H9 (cell line): ENCODE measurements around the gene USP35. TPM values are rescaled to one million over a fixed set of nuclear protein-coding genes. Genes with fewer than 3 reads are reported as not detected.

Experiments
- DNase-seq: peaks from one replicate; pipeline ENCODE4 v3.0.0-alpha.2; 2017
- H2AFZ ChIP-seq: one replicate; pipeline ENCODE4 v1.6.1; 2013; ENCODE audit warnings: mild to moderate bottlenecking, low read length, control low read depth, moderate library complexity
- H2AK5ac ChIP-seq: 2 replicates; pipeline ENCODE4 v1.6.1; 2013; ENCODE audit warnings: low read length, control low read depth, mixed read lengths; ENCODE audit not compliant: insufficient read length
- H2BK120ac ChIP-seq: one replicate; pipeline ENCODE4 v1.6.1; 2013; ENCODE audit warnings: low read depth, mild to moderate bottlenecking, low read length, control low read depth, inconsistent platforms; ENCODE audit not compliant: poor library complexity, severe bottlenecking
- H2BK12ac ChIP-seq: 2 replicates; pipeline ENCODE4 v1.6.1; 2013; ENCODE audit warnings: low read length, control low read depth, mixed read lengths, low read depth; ENCODE audit not compliant: insufficient read length
- H2BK15ac ChIP-seq: 2 replicates; pipeline ENCODE4 v1.6.1; 2013; ENCODE audit warnings: low read depth, low read length, control low read depth
- H2BK20ac ChIP-seq: one replicate; pipeline ENCODE4 v1.6.1; 2013; ENCODE audit warnings: low read depth, mild to moderate bottlenecking, low read length, control low read depth, inconsistent platforms; ENCODE audit not compliant: poor library complexity, severe bottlenecking
- H2BK5ac ChIP-seq: 2 replicates; pipeline ENCODE4 v1.6.1; 2013; ENCODE audit warnings: low read length, control low read depth, mixed read lengths; ENCODE audit not compliant: insufficient read length
- H3K14ac ChIP-seq: 2 replicates; pipeline ENCODE4 v1.6.1; 2013; ENCODE audit warnings: low read length, control low read depth; ENCODE audit not compliant: insufficient read depth
- H3K18ac ChIP-seq: 2 replicates; pipeline ENCODE4 v1.6.1; 2013; ENCODE audit warnings: low read depth, mild to moderate bottlenecking, mixed read lengths, low read length, control low read depth; ENCODE audit not compliant: insufficient read length
- H3K23ac ChIP-seq: 2 replicates; pipeline ENCODE4 v1.6.1; 2013; ENCODE audit warnings: low read length, control low read depth, mixed read lengths, low read depth; ENCODE audit not compliant: insufficient read length
- H3K23me2 ChIP-seq: 2 replicates; pipeline ENCODE4 v1.6.1; 2013; ENCODE audit warnings: low read depth, mild to moderate bottlenecking, mixed read lengths, low read length, control low read depth; ENCODE audit not compliant: insufficient read length, poor library complexity, severe bottlenecking
- H3K27ac ChIP-seq: 2 replicates; pipeline ENCODE4 v1.5.1; 2013; ENCODE audit warnings: low read length, control low read depth, mixed read lengths, low read depth; ENCODE audit not compliant: insufficient read length
- H3K27me3 ChIP-seq: 2 replicates; pipeline ENCODE4 v1.6.1; 2013; ENCODE audit warnings: low read length, control low read depth, inconsistent platforms; ENCODE audit not compliant: insufficient read depth
- H3K4ac ChIP-seq: 2 replicates; pipeline ENCODE4 v1.6.1; 2013; ENCODE audit warnings: low read depth, mild to moderate bottlenecking, control low read depth, inconsistent platforms, low read length, moderate library complexity
- H3K4me1 ChIP-seq: 2 replicates; pipeline ENCODE4 v1.6.1; 2013; ENCODE audit warnings: low read length, control low read depth, inconsistent platforms; ENCODE audit not compliant: insufficient read depth
- H3K4me2 ChIP-seq: 2 replicates; pipeline ENCODE4 v1.6.1; 2013; ENCODE audit warnings: low read length, control low read depth, mixed read lengths; ENCODE audit not compliant: insufficient read length, insufficient read depth
- H3K56ac ChIP-seq: 2 replicates; pipeline ENCODE4 v1.6.1; 2013; ENCODE audit warnings: low read depth, mild to moderate bottlenecking, mixed read lengths, low read length, control low read depth; ENCODE audit not compliant: insufficient read length
- H3K79me1 ChIP-seq: 2 replicates; pipeline ENCODE4 v1.6.1; 2013; ENCODE audit warnings: low read depth, mild to moderate bottlenecking, moderate library complexity, low read length, control low read depth, inconsistent platforms; ENCODE audit not compliant: insufficient read depth, poor library complexity, severe bottlenecking
- H3K79me2 ChIP-seq: 2 replicates; pipeline ENCODE4 v1.6.1; 2013; ENCODE audit warnings: low read length, control low read depth, inconsistent platforms; ENCODE audit not compliant: insufficient read depth
- H3K9ac ChIP-seq: 2 replicates; pipeline ENCODE4 v1.6.1; 2013; ENCODE audit warnings: low read length, control low read depth, mixed read lengths; ENCODE audit not compliant: insufficient read length; ENCODE audit errors: extremely low read depth
- H3K9me3 ChIP-seq: one replicate; pipeline ENCODE4 v1.6.1; 2013; ENCODE audit warnings: low read depth, low read length, inconsistent platforms; ENCODE audit not compliant: control insufficient read depth
- H3T11ph ChIP-seq: one replicate; pipeline ENCODE4 v1.6.1; 2013; ENCODE audit warnings: mild to moderate bottlenecking, low read length, control low read depth, inconsistent platforms
- H4K20me1 ChIP-seq: one replicate; pipeline ENCODE4 v1.6.1; 2013; ENCODE audit not compliant: control insufficient read depth, insufficient read length, insufficient read depth
- H4K5ac ChIP-seq: 2 replicates; pipeline ENCODE4 v1.6.1; 2013; ENCODE audit warnings: low read depth, mild to moderate bottlenecking, mixed read lengths, low read length, control low read depth; ENCODE audit not compliant: insufficient read length
- H4K8ac ChIP-seq: replicated peaks from 2 replicates; pipeline ENCODE4 v1.6.1; 2013; ENCODE audit warnings: low read length, control low read depth, mixed read lengths, low read depth; ENCODE audit not compliant: insufficient read length
- H4K91ac ChIP-seq: 2 replicates; pipeline ENCODE4 v1.6.1; 2013; ENCODE audit warnings: low read depth, mild to moderate bottlenecking, moderate library complexity, mixed read lengths, low read length, control low read depth; ENCODE audit not compliant: insufficient read length
- H3K27ac Mint-ChIP-seq, 3 experiments: 2 replicates in 2 of 3; 3 replicates in 1 of 3; pipeline ENCODE4 v1.8.0; 2020 to 2021; ENCODE audit warnings: mixed read lengths in 3 of 3, mild to moderate bottlenecking in 1 of 3, moderate library complexity in 1 of 3
- H3K27me3 Mint-ChIP-seq: 2 replicates; pipeline ENCODE4 v1.8.0; 2021; ENCODE audit warnings: low read depth, mild to moderate bottlenecking, moderate library complexity, mixed read lengths
- H3K36me3 Mint-ChIP-seq, 3 experiments: 2 replicates in 2 of 3; 3 replicates in 1 of 3; pipeline ENCODE4 v1.8.0; 2020 to 2021; ENCODE audit warnings: low read depth in 3 of 3, mixed read lengths in 3 of 3; ENCODE audit not compliant: insufficient read depth in 1 of 3
- H3K4me1 Mint-ChIP-seq, 2 experiments: 2 replicates each; pipeline ENCODE4 v1.8.0; 2020; ENCODE audit warnings: mixed read lengths in 2 of 2
- H3K4me3 Mint-ChIP-seq, 2 experiments: 2 replicates in 1 of 2; 3 replicates in 1 of 2; pipeline ENCODE4 v1.8.0; 2020 to 2021; ENCODE audit warnings: mild to moderate bottlenecking in 2 of 2, mixed read lengths in 2 of 2, moderate library complexity in 1 of 2
- H3K9me3 Mint-ChIP-seq, 2 experiments: 2 replicates in 1 of 2; 3 replicates in 1 of 2; pipeline ENCODE4 v1.8.0; 2020; ENCODE audit warnings: mild to moderate bottlenecking in 2 of 2, mixed read lengths in 2 of 2, moderate library complexity in 1 of 2
- WGBS: extraction: QIAGEN DNeasy Blood & Tissue Kit; methylation state at CpG from one replicate; pipeline ENCODE4 v1.1.7; 2013; ENCODE audit warnings: missing lambda C conversion rate, low lambda C conversion rate, mixed read lengths; ENCODE audit not compliant: insufficient read length; ENCODE audit errors: extremely low coverage; 5-methylcytosine and 5-hydroxymethylcytosine counted together
- total RNA-seq: library from RNA; stranded (reverse); gene quantifications from 2 replicates; pipeline ENCODE4 v1.2.1, GENCODE V29; 2021
- TF ChIP-seq, protein P1 (sequence below): fragments of 200-600 bp; sonication (generic); conservative IDR thresholded peaks from 3 replicates; pipeline ENCODE4 v1.8.0; 2021; ENCODE audit warnings: antibody characterized with exemption, mild to moderate bottlenecking

USP35 gene
- total RNA-seq, 1 experiment from 2014 or later = 6.8 TPM

DNA sequence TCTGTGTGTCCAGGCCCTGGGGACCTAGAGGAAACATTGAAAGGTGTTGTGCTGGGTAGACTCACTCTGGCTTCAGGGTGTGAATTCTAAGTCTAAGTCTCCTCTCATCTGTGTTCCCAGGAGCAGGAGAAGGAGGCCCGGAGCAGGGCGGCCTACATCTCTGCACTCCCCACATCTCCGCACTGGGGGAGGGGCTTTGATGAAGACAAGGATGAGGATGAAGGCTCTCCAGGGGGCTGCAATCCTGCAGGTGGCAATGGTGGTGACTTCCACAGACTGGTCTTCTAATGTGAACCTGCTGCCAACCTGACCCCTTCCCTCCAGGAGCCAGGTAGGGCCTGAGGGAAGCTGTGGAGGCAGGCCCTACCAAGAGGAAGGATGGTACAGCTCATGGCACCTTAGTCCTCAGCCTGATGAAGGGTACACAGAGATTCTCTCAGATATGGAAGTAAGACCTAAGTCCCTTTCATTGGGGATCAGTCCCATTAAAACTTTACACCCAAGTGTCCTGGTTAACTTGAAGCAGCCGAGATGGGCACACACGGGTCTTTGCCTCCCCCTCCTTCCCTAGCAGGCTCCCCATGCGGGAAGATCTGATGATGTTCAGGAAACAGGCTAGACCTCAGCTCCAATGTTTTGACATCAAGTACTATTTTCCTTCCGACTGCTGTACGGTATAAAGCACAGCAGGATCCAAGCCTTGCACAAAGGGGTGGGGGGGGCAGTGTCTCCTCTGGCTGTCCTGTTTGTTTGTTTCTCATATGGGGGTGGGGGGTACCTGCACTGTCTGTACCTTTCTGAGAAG lies 25.0 kb downstream of the USP35 start:
- Histone ChIP-seq H3K79me1 (no peaks in the 10 kb centered on the region), H3K9ac (no peak overlapping the region), H3K27me3 (no peaks in the 10 kb centered on the region), H3K23me2 (no peaks in the 10 kb centered on the region), H3K23ac (no peak overlapping the region), H3K18ac (no peak overlapping the region), H4K91ac (no peak overlapping the region), H2BK15ac (no peak overlapping the region), H3K4ac (no peak overlapping the region), H3K4me1 (no peaks in the 10 kb centered on the region), H2AFZ (no peak overlapping the region), H2BK12ac (no peak overlapping the region), H2BK120ac (no peak overlapping the region), H3T11ph (no peak overlapping the region), H4K20me1 (no peaks in the 10 kb centered on the region), H2BK5ac (no peak overlapping the region), H2AK5ac (no peak overlapping the region), H3K27ac (no peak overlapping the region), H3K56ac (no peak overlapping the region), H4K5ac (no peak overlapping the region), H3K79me2 (no peaks in the 10 kb centered on the region), H3K4me2 (no peak overlapping the region), H4K8ac (no peak overlapping the region), H2BK20ac (no peak overlapping the region), H3K9me3 (no peaks in the 10 kb centered on the region), H3K14ac (no peak overlapping the region)
- H3K27me3 Mint-ChIP-seq = no peaks in the 10 kb centered on the region
- H3K36me3 Mint-ChIP-seq = peaks cover 11 to 27% (median 26%) of the 10 kb centered on the region in 3 experiments
- H3K4me3 Mint-ChIP-seq = no peak overlapping the region
- DNase-seq = no peak
- H3K9me3 Mint-ChIP-seq = no peaks in the 10 kb centered on the region
- TF ChIP-seq, protein P1, sequence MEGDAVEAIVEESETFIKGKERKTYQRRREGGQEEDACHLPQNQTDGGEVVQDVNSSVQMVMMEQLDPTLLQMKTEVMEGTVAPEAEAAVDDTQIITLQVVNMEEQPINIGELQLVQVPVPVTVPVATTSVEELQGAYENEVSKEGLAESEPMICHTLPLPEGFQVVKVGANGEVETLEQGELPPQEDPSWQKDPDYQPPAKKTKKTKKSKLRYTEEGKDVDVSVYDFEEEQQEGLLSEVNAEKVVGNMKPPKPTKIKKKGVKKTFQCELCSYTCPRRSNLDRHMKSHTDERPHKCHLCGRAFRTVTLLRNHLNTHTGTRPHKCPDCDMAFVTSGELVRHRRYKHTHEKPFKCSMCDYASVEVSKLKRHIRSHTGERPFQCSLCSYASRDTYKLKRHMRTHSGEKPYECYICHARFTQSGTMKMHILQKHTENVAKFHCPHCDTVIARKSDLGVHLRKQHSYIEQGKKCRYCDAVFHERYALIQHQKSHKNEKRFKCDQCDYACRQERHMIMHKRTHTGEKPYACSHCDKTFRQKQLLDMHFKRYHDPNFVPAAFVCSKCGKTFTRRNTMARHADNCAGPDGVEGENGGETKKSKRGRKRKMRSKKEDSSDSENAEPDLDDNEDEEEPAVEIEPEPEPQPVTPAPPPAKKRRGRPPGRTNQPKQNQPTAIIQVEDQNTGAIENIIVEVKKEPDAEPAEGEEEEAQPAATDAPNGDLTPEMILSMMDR = no peak
- no peaks in the 10 kb centered on the region for H3K4me1 Mint-ChIP-seq
- no peak overlapping the region for H3K27ac Mint-ChIP-seq
- WGBS = no CpG with 5 or more reads among the region's 8 CpGs
